ENCODE results near the gene AKIRIN1. TPM values are rescaled to one million over a fixed set of nuclear protein-coding genes. Genes with fewer than 3 reads are reported as not detected.
"Not testable (repeated sequence)": the region's sequence is repeated elsewhere in the genome, so short reads cannot be mapped to it uniquely, and the experiment has no call there.

Gene AKIRIN1
- total and polyA plus RNA-seq, 5 donors: 32.2 to 63.3 (median 54.4) TPM

DNA sequence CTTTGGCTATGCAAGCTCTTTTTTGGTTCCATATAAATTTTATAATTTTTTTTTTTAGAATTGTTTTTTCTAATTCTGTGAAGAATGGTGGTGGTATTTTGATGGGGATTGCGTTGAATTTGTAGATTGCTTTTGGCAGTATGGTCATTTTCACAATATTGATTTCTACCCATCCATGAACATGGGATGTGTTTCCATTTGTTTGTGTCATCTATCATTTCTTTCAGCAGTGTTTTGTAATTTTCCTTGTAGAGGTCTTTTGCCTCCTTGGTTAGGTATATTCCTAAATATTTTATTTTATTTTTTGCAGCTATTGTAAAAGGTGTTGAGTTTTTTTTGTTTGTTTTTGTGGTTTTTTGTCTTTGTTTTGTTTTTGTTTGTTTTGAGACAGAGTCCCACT lies 29.4 kb downstream of the AKIRIN1 start:
- H3K4me1 ChIP-seq (ENCODE audit: control insufficient read depth, insufficient read depth, low read length); ATAC-seq; H3K27ac ChIP-seq (ENCODE audit: low read length); H3K27me3 ChIP-seq (ENCODE audit: control insufficient read depth, insufficient read depth); H3K9me3 ChIP-seq (ENCODE audit: control insufficient read depth, low read length); DNase-seq; H3K4me3 ChIP-seq (ENCODE audit: low read length); intact Hi-C loops (cut with DNase I): not testable (repeated sequence)
- 92% methylated on average over 1 of the region's 1 CpG for WGBS

DNA sequence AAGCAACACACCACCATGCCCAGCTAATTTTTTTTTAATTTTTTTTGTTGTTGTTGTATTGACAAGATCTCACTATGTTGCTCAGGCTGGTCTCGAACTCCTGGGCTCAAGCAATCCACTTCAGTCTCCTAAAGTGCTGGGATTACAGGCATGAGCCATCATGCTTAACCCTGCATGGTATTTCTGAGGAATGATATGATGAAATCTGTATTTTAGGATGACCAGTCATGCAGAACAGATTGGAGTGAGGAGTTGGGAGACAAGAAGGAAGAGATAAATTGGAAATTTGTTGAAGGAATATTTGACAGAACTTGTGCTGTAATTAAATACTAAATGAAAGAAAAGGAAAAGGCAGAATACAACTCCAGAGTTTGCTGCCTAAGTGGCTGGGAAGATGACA lies 30.4 kb downstream of the AKIRIN1 start:
- WGBS: 68% methylated on average over 1 of the region's 1 CpG
- Histone ChIP-seq H3K4me3 (ENCODE audit: low read length) (no peak overlapping the region), H3K9me3 (ENCODE audit: control insufficient read depth, low read length) (no peaks in the 10 kb centered on the region), H3K27me3 (ENCODE audit: control insufficient read depth, insufficient read depth) (no peaks in the 10 kb centered on the region), H3K4me1 (ENCODE audit: control insufficient read depth, insufficient read depth, low read length) (peaks cover 3% of the 10 kb centered on the region), H3K27ac (ENCODE audit: low read length) (no peak overlapping the region)
- intact Hi-C loops (cut with DNase I): no loop called here
- no peak for DNase-seq
- no peak for ATAC-seq

DNA sequence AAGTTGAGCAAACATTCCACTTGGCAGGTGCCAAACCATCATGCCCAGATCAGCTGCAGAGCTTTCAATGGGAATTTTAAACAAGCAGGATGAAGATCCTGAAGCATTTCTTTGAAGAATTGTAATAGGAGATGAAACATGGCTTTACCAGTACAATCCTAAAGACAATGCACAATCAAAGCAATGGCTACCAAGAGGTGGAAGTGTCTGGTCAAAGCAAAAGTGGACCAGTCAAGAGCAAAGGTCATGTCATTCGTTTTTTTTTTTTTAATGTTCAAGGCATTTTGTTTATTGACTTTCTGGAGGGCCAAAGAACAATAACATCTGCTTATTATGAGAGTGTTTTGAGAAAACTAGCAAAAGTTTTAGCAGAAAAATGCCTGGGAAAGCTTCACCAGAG lies 32.1 kb downstream of the AKIRIN1 start:
- H3K4me1 ChIP-seq (ENCODE audit: control insufficient read depth, insufficient read depth, low read length): peaks cover 3% of the 10 kb centered on the region
- H3K4me3 ChIP-seq (ENCODE audit: low read length): no peak overlapping the region
- no peaks in the 10 kb centered on the region for H3K9me3 ChIP-seq (ENCODE audit: control insufficient read depth, low read length)
- WGBS: 55% methylated on average over 1 of the region's 1 CpG
- intact Hi-C loops (cut with DNase I): no loop called here
- ATAC-seq: no peak
- H3K27ac ChIP-seq (ENCODE audit: low read length): no peak overlapping the region
- H3K27me3 ChIP-seq (ENCODE audit: control insufficient read depth, insufficient read depth): no peaks in the 10 kb centered on the region
- no peak for DNase-seq

DNA sequence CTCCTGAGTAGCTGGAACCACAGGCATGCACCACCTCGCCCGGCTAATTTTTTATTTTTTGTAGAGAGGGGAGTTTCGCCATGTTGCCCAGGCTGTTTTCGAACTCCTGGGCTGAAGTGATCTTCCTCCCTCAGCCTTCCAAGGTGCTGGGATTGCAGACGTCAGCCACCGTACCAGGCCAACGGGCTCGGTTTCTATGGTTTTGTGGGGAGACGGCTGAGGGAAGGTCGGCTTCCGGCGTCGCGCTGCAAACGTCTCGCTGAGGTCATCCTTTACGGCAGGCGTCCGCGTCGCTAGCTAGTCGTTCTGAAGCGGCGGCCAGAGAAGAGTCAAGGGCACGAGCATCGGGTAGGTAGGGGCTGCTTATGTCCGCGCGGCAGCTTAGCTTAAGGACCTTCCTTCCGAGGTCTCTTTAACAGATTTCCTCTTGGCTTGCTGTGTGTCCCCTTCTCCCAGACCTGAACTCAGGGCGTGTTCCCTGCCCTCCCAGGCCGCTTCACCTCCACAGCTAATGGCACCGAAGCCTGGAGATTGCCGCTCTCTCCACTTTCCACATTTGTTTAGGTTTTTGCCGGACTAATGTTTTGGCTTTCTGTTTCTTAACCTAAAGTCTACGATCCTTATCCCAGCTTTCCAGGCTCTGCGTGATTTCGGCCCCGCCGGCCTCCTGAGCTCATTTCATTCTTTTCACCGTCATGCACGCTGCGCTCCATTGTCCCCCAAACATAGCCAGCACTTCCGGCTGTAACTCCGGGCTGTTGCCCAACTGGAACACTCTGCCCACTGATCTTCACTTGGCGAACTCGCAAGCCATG lies 35.2 kb downstream of the AKIRIN1 start, which contains the start of gene NDUFS5:
TSS of gene NDUFS5 (plus strand) at position 300 of the 815 bp plus-strand sequence. CDS start 2,375 bp downstream, outside the sequence.
- peak; percentile 95 for ATAC-seq
- H3K4me3 ChIP-seq (ENCODE audit: low read length): peak within 1 kb of the TSS; percentile 80
- no peaks in the 10 kb centered on the region for H3K9me3 ChIP-seq (ENCODE audit: control insufficient read depth, low read length)
- H3K27ac ChIP-seq (ENCODE audit: low read length): peak within 1 kb of the TSS; percentile 98
- intact Hi-C loops (cut with DNase I): no loop called here
- H3K4me1 ChIP-seq (ENCODE audit: control insufficient read depth, insufficient read depth, low read length): peaks cover 3% of the 10 kb centered on the region
- no peaks in the 10 kb centered on the region for H3K27me3 ChIP-seq (ENCODE audit: control insufficient read depth, insufficient read depth)
- peak; percentile 94 to 97 (median 95) for DNase-seq
- WGBS: under 1% methylated on average over 47 of the region's 47 CpGs

DNA sequence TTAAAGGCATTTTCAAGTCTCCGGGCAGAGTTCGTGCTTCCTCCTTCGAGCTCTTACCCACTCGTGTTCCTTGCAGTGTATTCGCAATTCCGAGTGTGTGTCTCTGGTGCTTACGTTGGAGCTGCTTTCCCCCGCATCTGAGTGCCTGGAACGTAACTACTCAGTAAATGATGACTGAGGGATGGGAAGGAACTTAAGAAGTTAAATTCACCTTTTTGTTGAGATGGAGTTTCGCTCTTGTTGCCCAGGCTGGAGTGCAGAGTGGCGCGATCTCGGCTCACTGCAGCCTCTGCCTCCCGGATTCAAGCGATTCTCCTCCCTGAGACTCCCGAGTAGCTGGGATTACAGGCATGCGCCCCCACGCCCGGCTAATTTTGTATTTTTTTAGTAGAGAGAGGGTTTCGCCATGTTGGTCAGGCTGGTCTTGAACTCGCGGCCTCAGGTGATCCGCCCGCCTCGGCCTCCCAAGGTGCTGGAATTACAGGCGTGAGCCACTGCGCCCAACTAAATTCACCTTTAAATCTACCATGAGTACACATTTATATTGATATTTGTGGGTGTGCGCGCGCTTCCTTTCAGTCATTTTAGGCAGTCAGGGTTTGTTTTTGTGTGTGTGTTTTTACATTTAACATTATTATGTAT lies 35.9 kb downstream of the AKIRIN1 start:
- Histone ChIP-seq H3K27ac (ENCODE audit: low read length) (peak overlapping the region; percentile 98), H3K4me3 (ENCODE audit: low read length) (peak overlapping the region; percentile 80), H3K27me3 (ENCODE audit: control insufficient read depth, insufficient read depth) (no peaks in the 10 kb centered on the region), H3K4me1 (ENCODE audit: control insufficient read depth, insufficient read depth, low read length) (peaks cover 3% of the 10 kb centered on the region), H3K9me3 (ENCODE audit: control insufficient read depth, low read length) (no peaks in the 10 kb centered on the region)
- intact Hi-C loops (cut with DNase I): no loop called here
- DNase-seq: no peak
- no peak for ATAC-seq
- WGBS: 37% methylated on average over 30 of the region's 30 CpGs

DNA sequence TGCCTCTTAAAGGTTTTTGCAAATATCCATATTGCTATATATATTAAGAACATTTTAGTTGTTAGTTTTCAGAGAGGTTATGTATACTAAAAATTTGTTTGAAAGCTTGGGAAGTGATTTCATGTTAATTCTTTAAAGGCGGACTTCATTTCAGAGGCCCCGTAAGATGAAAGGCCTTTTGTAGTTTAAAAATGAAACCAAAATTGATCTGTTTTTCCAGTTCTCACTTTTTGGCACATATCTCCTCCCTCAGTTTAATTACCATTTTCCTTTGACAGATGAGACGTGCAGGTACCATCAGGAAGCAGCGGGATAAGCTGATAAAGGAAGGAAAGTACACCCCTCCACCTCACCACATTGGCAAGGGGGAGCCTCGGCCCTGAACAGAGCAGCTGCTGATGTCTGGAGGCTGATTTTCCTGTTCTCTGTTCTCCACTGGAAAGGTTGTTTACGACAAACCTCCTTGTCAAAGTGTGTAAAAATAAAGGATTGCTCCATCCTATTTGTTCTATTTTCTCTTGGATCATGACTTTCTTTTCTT lies 43.1 kb downstream of the AKIRIN1 start:
- H3K27ac ChIP-seq (ENCODE audit: low read length): no peak overlapping the region
- DNase-seq (no peak), ATAC-seq (peak in 1 of 2 donors; percentile 36)
- WGBS: 67% methylated on average over 6 of the region's 6 CpGs
- intact Hi-C loops (cut with DNase I): no loop called here
- H3K27me3 ChIP-seq (ENCODE audit: control insufficient read depth, insufficient read depth): no peaks in the 10 kb centered on the region
- no peaks in the 10 kb centered on the region for H3K4me1 ChIP-seq (ENCODE audit: control insufficient read depth, insufficient read depth, low read length)
- no peak overlapping the region for H3K4me3 ChIP-seq (ENCODE audit: low read length)
- no peaks in the 10 kb centered on the region for H3K9me3 ChIP-seq (ENCODE audit: control insufficient read depth, low read length)

DNA sequence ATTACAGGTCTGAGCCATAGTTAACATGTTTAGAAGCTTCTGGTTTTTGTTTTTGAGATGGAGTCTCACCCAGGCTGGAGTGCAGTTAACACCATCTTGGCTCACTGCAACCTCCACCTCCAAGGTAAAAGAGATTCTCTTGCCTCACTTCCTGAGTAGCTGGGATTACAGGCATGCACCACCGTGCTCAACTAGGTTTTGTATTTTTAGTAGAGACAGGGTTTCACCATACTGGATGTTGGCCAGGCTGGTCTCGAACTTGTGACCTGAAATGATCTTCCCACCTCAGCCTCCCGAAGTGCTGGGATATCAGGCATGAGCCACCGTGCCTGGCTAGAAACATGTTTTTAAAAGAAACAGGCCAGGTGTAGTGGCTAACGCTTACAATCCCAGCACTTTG lies 45.6 kb downstream of the AKIRIN1 start:
- no peak for DNase-seq
- 90% methylated on average over 5 of the region's 5 CpGs for WGBS
- Histone ChIP-seq H3K4me1 (ENCODE audit: control insufficient read depth, insufficient read depth, low read length) (no peaks in the 10 kb centered on the region), H3K27me3 (ENCODE audit: control insufficient read depth, insufficient read depth) (no peaks in the 10 kb centered on the region), H3K27ac (ENCODE audit: low read length) (no peak overlapping the region), H3K4me3 (ENCODE audit: low read length) (no peak overlapping the region), H3K9me3 (ENCODE audit: control insufficient read depth, low read length) (no peaks in the 10 kb centered on the region)
- intact Hi-C loops (cut with DNase I): no loop called here
- no peak for ATAC-seq

DNA sequence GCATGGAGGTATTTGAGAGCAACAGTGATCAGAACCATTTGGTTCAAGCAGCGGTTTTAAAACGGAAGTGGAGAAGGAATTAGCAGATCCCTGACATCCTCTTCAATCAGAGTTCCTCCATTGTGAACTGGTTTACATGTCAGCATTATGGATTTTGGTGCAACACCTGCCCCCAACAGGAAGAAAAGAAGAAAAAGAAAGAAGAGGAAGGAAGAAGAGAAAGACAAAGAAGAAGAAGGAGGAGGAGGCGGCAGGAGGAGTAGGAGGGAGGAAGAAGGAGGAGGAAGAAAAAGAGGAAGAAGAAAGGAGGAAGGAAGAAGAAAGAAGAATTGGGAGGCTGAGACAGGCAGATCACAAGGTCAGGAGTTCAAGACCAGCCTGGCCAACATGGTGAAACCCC lies 52.4 kb downstream of the AKIRIN1 start:
- peaks cover 3% of the 10 kb centered on the region for H3K4me1 ChIP-seq (ENCODE audit: control insufficient read depth, insufficient read depth, low read length)
- intact Hi-C loops (cut with DNase I): no loop called here
- H3K27ac ChIP-seq (ENCODE audit: low read length): no peak overlapping the region
- no peak overlapping the region for H3K4me3 ChIP-seq (ENCODE audit: low read length)
- WGBS: 81% methylated on average over 3 of the region's 3 CpGs
- DNase-seq (peak in 1 of 3 donors; percentile 16), ATAC-seq (no peak)
- H3K27me3 ChIP-seq (ENCODE audit: control insufficient read depth, insufficient read depth): no peaks in the 10 kb centered on the region
- no peaks in the 10 kb centered on the region for H3K9me3 ChIP-seq (ENCODE audit: control insufficient read depth, low read length)

DNA sequence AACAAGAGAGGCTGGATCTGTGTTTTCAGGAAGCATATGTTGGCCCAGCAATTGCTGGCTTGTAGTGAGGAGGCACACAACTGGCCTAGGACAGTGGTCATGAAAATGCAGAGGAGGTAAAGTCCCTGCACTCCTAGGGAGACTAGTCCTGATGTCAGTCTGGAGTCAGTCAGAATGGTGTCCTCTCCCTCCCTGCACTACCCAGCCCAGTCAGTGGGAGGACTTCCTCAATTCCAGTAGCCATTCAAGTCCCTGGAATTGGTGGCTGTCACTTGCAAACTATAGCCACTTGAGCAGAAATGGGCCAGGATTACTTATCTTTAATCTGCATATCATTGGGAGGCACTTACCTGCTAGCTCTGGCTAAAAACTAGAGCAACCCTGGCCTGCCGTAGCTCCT lies 53.7 kb downstream of the AKIRIN1 start:
- peaks cover 3% of the 10 kb centered on the region for H3K4me1 ChIP-seq (ENCODE audit: control insufficient read depth, insufficient read depth, low read length)
- no peaks in the 10 kb centered on the region for H3K9me3 ChIP-seq (ENCODE audit: control insufficient read depth, low read length)
- DNase-seq (no peak), ATAC-seq (no peak)
- H3K27ac ChIP-seq (ENCODE audit: low read length): no peak overlapping the region
- intact Hi-C loops (cut with DNase I): no loop called here
- H3K27me3 ChIP-seq (ENCODE audit: control insufficient read depth, insufficient read depth): no peaks in the 10 kb centered on the region
- H3K4me3 ChIP-seq (ENCODE audit: low read length): no peak overlapping the region
- WGBS: 92% methylated on average over 1 of the region's 1 CpG

DNA sequence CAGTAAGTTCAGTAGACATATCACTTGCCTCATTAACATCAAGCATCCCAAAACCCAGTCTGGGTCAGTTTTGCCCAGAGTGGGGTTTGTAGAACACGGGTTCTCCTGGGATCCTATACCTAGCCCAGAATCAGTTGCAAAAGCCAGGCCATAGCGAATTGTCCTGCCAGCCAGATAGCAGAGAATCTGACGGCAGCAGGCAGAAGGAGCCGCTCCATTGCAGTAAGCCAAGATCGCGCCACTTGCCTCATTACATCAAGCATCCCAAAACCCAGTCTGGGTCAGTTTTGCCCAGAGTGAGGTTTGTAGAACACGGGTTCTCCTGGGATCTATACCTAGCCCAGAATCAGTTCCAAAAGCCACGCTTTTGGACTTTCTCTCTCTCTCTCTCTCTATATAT lies 54.2 kb downstream of the AKIRIN1 start:
- ATAC-seq (no peak), DNase-seq (no peak)
- no peak overlapping the region for H3K27ac ChIP-seq (ENCODE audit: low read length)
- no peaks in the 10 kb centered on the region for H3K9me3 ChIP-seq (ENCODE audit: control insufficient read depth, low read length)
- H3K27me3 ChIP-seq (ENCODE audit: control insufficient read depth, insufficient read depth): no peaks in the 10 kb centered on the region
- no peak overlapping the region for H3K4me3 ChIP-seq (ENCODE audit: low read length)
- H3K4me1 ChIP-seq (ENCODE audit: control insufficient read depth, insufficient read depth, low read length): peaks cover 3% of the 10 kb centered on the region
- WGBS: 84% methylated on average over 8 of the region's 8 CpGs
- intact Hi-C loops (cut with DNase I): no loop called here

DNA sequence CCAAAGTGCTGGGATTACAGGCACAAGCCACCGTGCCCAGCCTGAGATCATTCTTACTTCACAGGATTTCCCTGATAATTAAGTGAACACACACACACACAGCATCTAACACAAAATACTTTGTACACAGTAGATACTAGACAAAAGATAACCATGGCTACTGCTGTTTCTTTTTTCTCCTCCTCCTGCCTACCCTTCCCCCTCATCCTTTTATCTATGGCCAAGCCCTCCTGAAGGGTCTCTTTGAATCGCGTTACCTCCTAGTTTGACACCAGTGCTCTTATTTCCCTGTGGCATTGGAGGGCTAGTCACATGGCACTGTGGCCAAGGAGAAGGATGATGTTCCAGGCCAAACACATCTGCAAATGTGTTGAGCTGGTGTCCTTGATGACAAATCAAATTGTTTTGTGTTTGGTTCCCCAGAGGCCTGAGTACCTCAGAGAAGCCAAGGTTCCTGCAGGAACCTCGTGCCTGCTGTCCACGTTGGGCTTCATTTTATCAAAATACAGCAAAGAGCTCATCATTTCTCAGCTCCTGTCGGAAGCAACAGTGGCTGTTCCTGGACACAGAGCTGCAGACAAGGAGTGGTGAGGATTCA lies 55.6 kb downstream of the AKIRIN1 start:
- WGBS: 34% methylated on average over 6 of the region's 6 CpGs
- no peaks in the 10 kb centered on the region for H3K27me3 ChIP-seq (ENCODE audit: control insufficient read depth, insufficient read depth)
- H3K4me1 ChIP-seq (ENCODE audit: control insufficient read depth, insufficient read depth, low read length): peaks cover 3% of the 10 kb centered on the region
- H3K4me3 ChIP-seq (ENCODE audit: low read length): no peak overlapping the region
- H3K9me3 ChIP-seq (ENCODE audit: control insufficient read depth, low read length): no peaks in the 10 kb centered on the region
- ATAC-seq (no peak), DNase-seq (peak in 1 of 3 donors; percentile 3)
- H3K27ac ChIP-seq (ENCODE audit: low read length): peak overlapping the region; percentile 95
- intact Hi-C loops (cut with DNase I): no loop called here

Data from right cardiac atrium (tissue), 5 donors.